D721Med (cell line): ENCODE measurements around the gene PHF3.
"Not testable (repeated sequence)": the region's sequence is repeated elsewhere in the genome, so short reads cannot be mapped to it uniquely, and the experiment has no call there.

ENCODE experiments used
- DNase-seq: peaks from one replicate; pipeline ENCODE4 v3.0.0; 2011; ENCODE audit warnings: low spot score; ENCODE audit not compliant: insufficient read length
- FAIRE-seq: peaks from 2 replicates; lab custom pipeline; 2011; peaks lifted over from hg19 to GRCh38; lab: Jason Lieb, UNC
- CTCF ChIP-seq: IDR thresholded peaks from 2 replicates; pipeline ENCODE4 v1.5.1; 2012; ENCODE audit warnings: mild to moderate bottlenecking, control low read depth; ENCODE audit not compliant: insufficient read depth; ENCODE audit errors: missing control alignments

The PHF3 gene

DNA sequence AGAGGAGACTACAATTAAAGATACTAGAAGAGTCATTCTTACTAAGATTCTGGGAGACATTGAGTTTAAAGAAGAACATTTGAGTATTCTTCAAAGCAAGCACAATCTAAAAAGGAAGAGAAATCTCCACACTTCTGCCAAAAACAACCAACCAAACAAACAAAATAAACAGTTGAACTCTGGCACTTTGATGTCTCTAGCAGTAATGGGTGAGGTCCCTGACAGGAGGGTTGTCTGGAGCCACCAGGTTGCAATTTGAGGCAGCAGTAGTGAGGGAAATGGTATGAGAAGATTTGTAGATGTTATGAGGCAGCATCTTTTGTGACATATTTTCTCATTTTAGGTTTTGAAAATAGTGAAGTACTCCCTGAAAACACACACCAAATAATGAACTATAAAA is 108.1 kb downstream of the PHF3 start:
- no peak for FAIRE-seq
- TF ChIP-seq CTCF = no peak
- DNase-seq = no peak

GRCh38 chr6:63744810-63745209 is 109.2 kb downstream of the PHF3 start:
- FAIRE-seq (no peak), DNase-seq (no peak)
- TF ChIP-seq CTCF = no peak

DNA sequence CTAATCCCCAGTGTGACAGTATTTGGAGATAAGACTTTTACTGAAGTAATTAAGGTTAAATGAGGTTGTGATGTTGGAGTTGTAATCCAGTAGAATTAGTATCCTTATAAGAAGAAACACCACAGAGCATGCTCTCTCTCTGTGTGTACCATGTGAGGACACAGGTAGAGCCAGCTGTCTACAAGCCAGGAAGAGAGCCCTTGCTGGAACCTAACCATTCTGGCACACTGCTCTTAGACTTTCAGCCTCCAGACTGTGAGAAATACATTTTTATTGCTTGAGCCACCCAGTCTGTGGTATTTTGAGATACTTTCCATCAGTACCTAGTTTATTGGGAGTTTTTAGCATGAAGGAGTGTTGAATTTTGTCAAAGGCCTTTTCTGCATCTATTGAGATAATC is 110.2 kb downstream of the PHF3 start:
- no peak for FAIRE-seq

GRCh38 chr6:63750400-63750799 is 114.8 kb downstream of the PHF3 start:
- TF ChIP-seq CTCF = no peak
- FAIRE-seq (no peak), DNase-seq (no peak)

More for the DNA sequence above, 110.2 kb downstream of the PHF3 start:
- no peak for DNase-seq
- TF ChIP-seq CTCF = no peak

- not testable (repeated sequence) for FAIRE-seq, DNase-seq
These were observed 121.7 kb downstream of the PHF3 start for GRCh38 chr6:63757275-63757674.

DNA sequence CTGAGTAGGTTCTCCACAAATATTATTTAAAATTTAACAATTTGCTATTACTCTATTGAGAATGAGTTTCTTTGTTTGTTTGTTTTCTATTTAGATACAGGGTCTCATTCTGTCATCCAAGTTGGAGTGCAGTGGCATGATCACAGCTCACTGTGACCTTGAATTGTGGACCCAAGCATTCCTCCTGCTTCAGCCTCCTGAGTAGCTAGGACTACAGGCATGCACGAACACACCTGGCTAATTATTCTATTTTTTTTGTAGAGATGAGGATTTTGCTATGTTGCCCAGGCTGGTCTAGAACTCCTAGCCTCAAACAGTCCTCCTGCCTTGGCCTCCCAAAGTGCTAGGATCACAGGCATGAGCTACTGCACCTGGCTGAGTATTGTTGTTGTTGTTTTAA is 122.2 kb downstream of the PHF3 start:
- no peak for TF ChIP-seq CTCF
- FAIRE-seq = no peak
- no peak for DNase-seq

- no peak for TF ChIP-seq CTCF
- no peak for DNase-seq
- no peak for FAIRE-seq
These were observed 124.1 kb downstream of the PHF3 start for GRCh38 chr6:63759605-63760105.

DNA sequence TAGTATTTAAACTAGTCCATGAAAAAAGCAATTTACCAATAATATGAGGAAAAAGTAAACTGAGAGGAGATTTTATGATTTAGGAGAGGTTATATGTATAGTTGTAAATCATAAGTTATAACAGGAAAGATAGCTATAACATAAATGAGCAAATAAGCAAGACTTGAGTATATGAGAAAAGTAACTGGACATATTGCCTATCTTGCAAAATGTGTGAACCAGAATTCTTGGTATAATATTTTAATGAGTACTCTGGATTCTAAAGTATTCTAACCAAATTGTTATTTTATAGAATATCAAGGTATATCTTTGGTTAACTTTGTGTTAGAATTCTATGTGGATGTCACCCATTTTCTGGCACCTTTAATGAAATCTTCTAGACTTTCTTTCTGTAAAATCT is 124.6 kb downstream of the PHF3 start:
- DNase-seq (no peak), FAIRE-seq (no peak)
- TF ChIP-seq CTCF = no peak
